SK-N-SH (cell line): ENCODE results near the gene CTBP1. TPM values are rescaled to one million over a fixed set of nuclear protein-coding genes. Genes with fewer than 3 reads are reported as not detected.

Experiments used
- CTCF ChIA-PET: fragments of 300-600, 350-600 bp; formaldehyde crosslinking; extraction: SDS; loops from one replicate; lab custom pipeline; 2021; lab: Yijun Ruan, JAX
- POLR2A ChIA-PET: fragments of 350-600 bp; sonication (Branson Sonifier 250); formaldehyde crosslinking; extraction: SDS; loops from one replicate; lab custom pipeline; 2020; ENCODE audit warnings: antibody characterized with exemption, inconsistent platforms; lab: Yijun Ruan, JAX
- DNase-seq: peaks from one replicate; pipeline ENCODE4 v3.0.0; 2012
- H2AFZ ChIP-seq: fragments of 200-600 bp; sonication (generic); 2 replicates; pipeline ENCODE4 v1.8.1; 2016; ENCODE audit warnings: antibody characterized with exemption, mild to moderate bottlenecking, low read depth
- H3F3A ChIP-seq: fragments of 200-600 bp; sonication (generic); replicated peaks from 2 replicates; pipeline ENCODE3; 2016; ENCODE audit warnings: antibody characterized with exemption, mild to moderate bottlenecking; ENCODE audit not compliant: insufficient read depth
- H3K27ac ChIP-seq, 2 experiments: fragments of 200-500 bp in 1 of 2; fragments of 200-600 bp in 1 of 2; sonication (Bioruptor generic) in 1 of 2; sonication (generic), shearing (Covaris generic) in 1 of 2; 2 replicates each; pipeline versions ENCODE4 v1.5.1 to v1.6.1; 2014 to 2016; ENCODE audit warnings: low read depth in 2 of 2, inconsistent platforms in 1 of 2, low read length in 1 of 2, mild to moderate bottlenecking in 1 of 2, mixed read lengths in 1 of 2
- H3K27me3 ChIP-seq: fragments of 200-600 bp; sonication (generic), shearing (Covaris generic); 2 replicates; pipeline ENCODE4 v1.6.1; 2016; ENCODE audit warnings: mixed run types; ENCODE audit not compliant: insufficient read depth
- H3K36me3 ChIP-seq, 2 experiments: fragments of 200-500 bp in 1 of 2; fragments of 200-600 bp in 1 of 2; sonication (Bioruptor generic) in 1 of 2; sonication (generic) in 1 of 2; replicated peaks in 1 of 2; 2 replicates each; pipeline versions ENCODE3 to v1.5.1; 2014 to 2016; ENCODE audit warnings: low read length in 1 of 2, mild to moderate bottlenecking in 1 of 2; ENCODE audit not compliant: insufficient read depth in 2 of 2, control insufficient read depth in 1 of 2
- H3K4me1 ChIP-seq, 2 experiments: fragments of 200-500 bp in 1 of 2; fragments of 200-600 bp in 1 of 2; sonication (Bioruptor generic) in 1 of 2; sonication (generic), shearing (Covaris generic) in 1 of 2; 2 replicates each; pipeline versions ENCODE4 v1.5.1 to v1.6.1; 2014 to 2016; ENCODE audit warnings: low read depth in 1 of 2, low read length in 1 of 2, mixed run types in 1 of 2; ENCODE audit not compliant: insufficient read depth in 2 of 2, control insufficient read depth in 1 of 2
- H3K4me2 ChIP-seq: fragments of 200-600 bp; sonication (generic), shearing (Covaris generic); 2 replicates; pipeline ENCODE4 v1.6.1; 2017; ENCODE audit warnings: mixed run types
- H3K4me3 ChIP-seq, 2 experiments: fragments of 200-500 bp in 1 of 2; fragments of 200-600 bp in 1 of 2; sonication (Bioruptor generic) in 1 of 2; sonication (generic), shearing (Covaris generic) in 1 of 2; 2 replicates each; pipeline versions ENCODE4 v1.5.1 to v1.8.1; 2014 to 2016; ENCODE audit warnings: low read depth in 2 of 2, inconsistent platforms in 1 of 2, low read length in 1 of 2, mild to moderate bottlenecking in 1 of 2, mixed read lengths in 1 of 2, moderate library complexity in 1 of 2
- H3K79me2 ChIP-seq: fragments of 200-600 bp; sonication (generic); 2 replicates; pipeline ENCODE4 v1.8.1; 2017; ENCODE audit warnings: mild to moderate bottlenecking; ENCODE audit not compliant: insufficient read depth
- H3K9ac ChIP-seq: fragments of 200-600 bp; sonication (generic); 2 replicates; pipeline ENCODE4 v1.6.1; 2017; ENCODE audit warnings: mixed run types
- H3K9me2 ChIP-seq: fragments of 200-600 bp; sonication (generic); 2 replicates; pipeline ENCODE4 v1.6.1; 2017; ENCODE audit warnings: mixed run types
- H3K9me3 ChIP-seq: fragments of 200-600 bp; sonication (generic); 2 replicates; pipeline ENCODE4 v1.6.1; 2017; ENCODE audit warnings: mixed run types, mild to moderate bottlenecking, moderate library complexity
- H4K20me1 ChIP-seq: fragments of 200-600 bp; sonication (generic); 2 replicates; pipeline ENCODE4 v1.6.1; 2017; ENCODE audit warnings: mild to moderate bottlenecking, mixed run types; ENCODE audit not compliant: insufficient read depth
- CHD2 ChIP-seq: fragments of 150-350 bp; IDR thresholded peaks from 2 replicates; pipeline ENCODE4 v1.6.1; 2018; ENCODE audit warnings: low read length; ENCODE audit not compliant: partially characterized antibody
- ELF1 ChIP-seq: IDR thresholded peaks from 2 replicates; pipeline ENCODE4 v1.4.0; 2012
- EP300 ChIP-seq, 2 experiments: IDR thresholded peaks; 2 replicates each; pipeline versions ENCODE4 v1.4.0 to v1.6.1; 2012; ENCODE audit warnings: borderline replicate concordance in 1 of 2, low read depth in 1 of 2, low read length in 1 of 2
- EZH2phosphoT487 ChIP-seq: fragments of 200-600 bp; sonication (generic); IDR thresholded peaks from 2 replicates; pipeline ENCODE4 v1.6.1; 2017; ENCODE audit warnings: low read depth, mixed run types, mild to moderate bottlenecking, antibody characterized with exemption, moderate library complexity, borderline replicate concordance
- JUND ChIP-seq: IDR thresholded peaks from 2 replicates; pipeline ENCODE4 v1.4.0; 2012
- POLR2AphosphoS5 ChIP-seq: IDR thresholded peaks from 2 replicates; pipeline ENCODE4 v1.6.1; 2012; ENCODE audit warnings: low read depth, low read length
- RCOR1 ChIP-seq: fragments of 150-350 bp; IDR thresholded peaks from 2 replicates; pipeline ENCODE4 v1.6.1; 2017; ENCODE audit warnings: antibody characterized with exemption, low read length
- RFX5 ChIP-seq: IDR thresholded peaks from 2 replicates; pipeline ENCODE4 v1.6.1; 2012; ENCODE audit warnings: mild to moderate bottlenecking, improper control_type of control experiment, low read length
- SMC3 ChIP-seq: IDR thresholded peaks from 2 replicates; pipeline ENCODE4 v1.6.1; 2012; ENCODE audit warnings: low read depth, low read length, improper control_type of control experiment
- YY1 ChIP-seq: IDR thresholded peaks from 2 replicates; pipeline ENCODE4 v1.4.0; 2012; ENCODE audit warnings: low read depth, mild to moderate bottlenecking
- ZBTB33 ChIP-seq: IDR thresholded peaks from 2 replicates; pipeline ENCODE4 v1.4.0; 2012; ENCODE audit warnings: low read depth, borderline replicate concordance
- WGBS: methylation state at CpG from one replicate; pipeline ENCODE4 v1.1.6; 2017; ENCODE audit warnings: low lambda C conversion rate; 5-methylcytosine and 5-hydroxymethylcytosine counted together
- polyA plus RNA-seq, 3 experiments: library from polyadenylated mRNA; depleted of rRNA; stranded (reverse); fragments of >200 nt; gene quantifications; 2 replicates each; pipeline ENCODE4 v1.2.3, GENCODE V29; 2012
- TF ChIP-seq, protein P1 (sequence below): fragments of 150-350 bp; IDR thresholded peaks from 2 replicates; pipeline ENCODE4 v1.6.1; 2016; ENCODE audit warnings: mild to moderate bottlenecking, low read depth, low read length

CTBP1 gene
- polyA plus RNA-seq, 1 of the 3 experiments (the other 2 are of a cell fraction), result 183 TPM

GRCh38 chr4:1212546-1213335 is 36.2 kb downstream of the CTBP1 start (continued):
- no peak for TF ChIP-seq ZBTB33
- no peak for TF ChIP-seq CHD2
- TF ChIP-seq POLR2AphosphoS5, result no peak

DNA sequence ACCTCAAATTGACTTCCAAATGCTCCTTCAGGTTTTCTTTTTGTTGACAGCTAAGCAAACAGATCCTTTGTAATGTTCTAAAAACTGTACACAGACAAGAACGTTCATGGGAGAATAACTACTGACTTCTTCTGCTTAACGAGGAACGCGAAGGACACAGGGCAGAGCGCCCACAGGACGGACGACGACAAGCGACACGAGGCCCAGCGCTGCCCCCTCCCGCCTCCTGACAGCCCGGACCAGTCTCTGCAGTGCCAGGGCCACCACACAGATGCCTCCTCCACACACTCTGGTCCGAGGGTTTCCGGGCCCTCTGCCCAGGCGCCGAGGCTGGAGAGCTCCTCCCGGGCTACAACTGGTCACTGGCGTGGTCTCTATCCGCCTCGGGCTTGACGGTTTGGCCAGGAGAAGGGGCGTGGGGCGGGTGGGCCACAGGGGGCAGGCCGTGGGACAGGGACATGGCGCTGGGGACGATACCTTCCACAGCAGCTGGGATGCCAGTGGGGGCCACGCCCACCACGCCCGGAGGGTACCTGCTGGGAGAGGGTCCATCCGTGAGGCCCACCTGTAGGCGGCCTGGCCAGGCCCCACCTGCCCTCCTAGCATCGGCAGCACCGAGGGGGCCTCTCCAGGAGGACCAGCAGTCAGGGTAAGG is 36.9 kb downstream of the CTBP1 start:
- Histone ChIP-seq H3K4me1 (peaks cover 0 to 38% of the 10 kb centered on the region in 2 experiments; a peak in 1 of 4 replicates), H4K20me1 (no peaks in the 10 kb centered on the region)
- no peak for TF ChIP-seq EZH2phosphoT487
- no peak for TF ChIP-seq YY1
- TF ChIP-seq ELF1, result no peak
- TF ChIP-seq, protein P1, sequence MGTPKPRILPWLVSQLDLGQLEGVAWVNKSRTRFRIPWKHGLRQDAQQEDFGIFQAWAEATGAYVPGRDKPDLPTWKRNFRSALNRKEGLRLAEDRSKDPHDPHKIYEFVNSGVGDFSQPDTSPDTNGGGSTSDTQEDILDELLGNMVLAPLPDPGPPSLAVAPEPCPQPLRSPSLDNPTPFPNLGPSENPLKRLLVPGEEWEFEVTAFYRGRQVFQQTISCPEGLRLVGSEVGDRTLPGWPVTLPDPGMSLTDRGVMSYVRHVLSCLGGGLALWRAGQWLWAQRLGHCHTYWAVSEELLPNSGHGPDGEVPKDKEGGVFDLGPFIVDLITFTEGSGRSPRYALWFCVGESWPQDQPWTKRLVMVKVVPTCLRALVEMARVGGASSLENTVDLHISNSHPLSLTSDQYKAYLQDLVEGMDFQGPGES, result no peak
- no peak for TF ChIP-seq SMC3
- TF ChIP-seq POLR2AphosphoS5, result no peak
- no peak for TF ChIP-seq JUND
- TF ChIP-seq EP300 (IDR thresholded peaks at IDR 0.05; ENCODE audit: borderline replicate concordance in 1 of 2, low read depth in 1 of 2, low read length in 1 of 2), result no peak
- TF ChIP-seq RFX5, result no peak
- no peak for TF ChIP-seq RCOR1
- TF ChIP-seq, all 33 proteins: peak for 0
- ChIA-PET POLR2A (no interaction called here), CTCF (interaction anchor here (1.0 kb wide), 1 partner anchor 22 kb away, joined by 3 read pairs; no protein-coding TSS in a partner anchor)
- no peak overlapping the region for H3K9ac ChIP-seq
- no peak overlapping the region for H3K27ac ChIP-seq
- no peak for DNase-seq
- H3K27me3 ChIP-seq, result no peaks in the 10 kb centered on the region
- H3K9me3 ChIP-seq, result no peaks in the 10 kb centered on the region
- H3K9me2 ChIP-seq, result no peaks in the 10 kb centered on the region
- no peak overlapping the region for H3K4me2 ChIP-seq
- no peak overlapping the region for H3K4me3 ChIP-seq
- no peaks in the 10 kb centered on the region for H3F3A ChIP-seq
- H2AFZ ChIP-seq, result no peak overlapping the region
- 95% methylated on average over 24 of the region's 34 CpGs for WGBS
- no peaks in the 10 kb centered on the region for H3K79me2 ChIP-seq
- H3K36me3 ChIP-seq, result peaks cover 4 to 54% of the 10 kb centered on the region in 2 experiments
